Mucosa of descending colon (tissue), 3 donors: ENCODE data around the gene C16orf78. TPM values are rescaled to one million over a fixed set of nuclear protein-coding genes. Genes with fewer than 3 reads are reported as not detected.

Experiments
- ATAC-seq: fragments of 200-7000 bp; cut with Tn5 transposase; one replicate; pipeline ENCODE4 v1.9.1; 2020; ENCODE audit warnings: mild to moderate bottlenecking, moderate library complexity
- DNase-seq, 3 donors: peaks; one replicate each; pipeline ENCODE4 v3.0.0-alpha.2; 2020
- H3K36me3 ChIP-seq: fragments of 200-600 bp; one replicate; pipeline ENCODE4 v1.8.0; 2021; ENCODE audit warnings: low read depth, mild to moderate bottlenecking
- H3K4me1 ChIP-seq: fragments of 200-600 bp; one replicate; pipeline ENCODE4 v1.8.0; 2021; ENCODE audit warnings: low read depth, mild to moderate bottlenecking
- H3K4me3 ChIP-seq: fragments of 200-600 bp; one replicate; pipeline ENCODE4 v1.8.0; 2021; ENCODE audit warnings: mild to moderate bottlenecking
- H3K9me3 ChIP-seq: fragments of 200-600 bp; one replicate; pipeline ENCODE4 v1.8.0; 2021; ENCODE audit warnings: mild to moderate bottlenecking
- CTCF ChIP-seq: fragments of 200-600 bp; IDR thresholded peaks from one replicate; pipeline ENCODE4 v1.8.0; 2022; ENCODE audit warnings: antibody characterized with exemption, mild to moderate bottlenecking
- intact Hi-C, 2 donors: fragments of 100-400 bp; cut with DNase I in 1 of 2; cut with micrococcal nuclease in 1 of 2; formaldehyde crosslinking; loops; one replicate each; pipeline versions ENCODE4 v1.11.0 to v1.11.1; 2022; cut with DNase I, micrococcal nuclease
- total RNA-seq, 3 donors: library from RNA; stranded (reverse); fragmentation: NEBNext Ultra II Directional in 2 of 3; extraction: Animal tissue kit (Norgen Biotek cat#: 25700) in 2 of 3; gene quantifications; one replicate each; pipeline versions ENCODE4 v1.2.1 to v1.2.4, GENCODE V29; 2021 to 2023
- donor health status: DM: no; HTN: no; CAD: no; lungs with moderate emphysema.
- donor health status: DM: no; HTN: no; CAD: no.
- donor health status: DM: no; HTN: yes; CAD: no.

Gene C16orf78
- total RNA-seq, 3 donors from 2014 or later, result not detected

DNA sequence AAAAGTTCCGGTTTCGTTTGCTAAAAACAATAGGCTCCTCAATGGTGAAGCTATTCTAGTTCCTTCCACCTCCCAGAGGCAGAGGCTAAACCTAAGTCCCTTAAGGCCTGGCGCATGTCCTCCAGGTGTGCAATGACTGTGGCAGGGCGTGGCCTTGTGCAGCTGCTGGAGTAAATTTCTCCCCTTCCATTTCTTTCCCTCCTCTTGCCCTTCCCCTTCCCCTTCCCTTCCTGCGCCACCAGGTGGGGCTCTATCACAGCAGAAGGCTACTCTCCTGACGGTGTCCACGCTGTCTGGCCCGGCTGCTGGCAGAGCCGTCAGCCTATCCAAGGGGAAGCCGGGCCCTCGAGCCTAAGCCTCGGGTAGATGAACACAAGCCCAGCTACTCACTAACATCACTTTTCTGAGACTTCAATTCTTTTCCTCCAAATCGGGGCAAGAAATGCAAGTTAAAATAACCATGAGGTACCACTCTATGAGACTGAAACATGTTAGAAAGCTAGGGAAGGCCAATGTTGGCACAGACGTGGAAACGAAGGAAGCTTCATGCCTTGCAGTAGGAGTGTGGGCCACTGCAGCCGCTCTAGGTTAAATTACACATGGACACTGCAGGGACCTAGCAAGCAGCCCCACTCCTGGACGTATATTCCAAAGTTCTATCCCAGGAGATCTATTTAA, 34.4 kb downstream of the C16orf78 start:
- H3K4me1 ChIP-seq, result no peaks in the 10 kb centered on the region
- peak; percentile 99 for ATAC-seq
- intact Hi-C loops, result loop anchor here in 1 of 2 donors (5.0 kb wide), 1 partner anchor 514 kb away; no protein-coding TSS in a partner anchor

GRCh38 chr16:49409121-49409520, 35.5 kb downstream of the C16orf78 start:
- DNase-seq, result no peak
- intact Hi-C loops, result loop anchor here in 1 of 2 donors (5.0 kb wide), 1 partner anchor 513 kb away; no protein-coding TSS in a partner anchor
- no peak for ATAC-seq

More for the DNA sequence above, 34.4 kb downstream of the C16orf78 start:
- Histone ChIP-seq H3K9me3 (no peaks in the 10 kb centered on the region), H3K4me3 (no peak overlapping the region), H3K36me3 (no peaks in the 10 kb centered on the region)
- peak; percentile 83 for TF ChIP-seq CTCF
- peak; percentile 83 to 91 (median 87) for DNase-seq

DNA sequence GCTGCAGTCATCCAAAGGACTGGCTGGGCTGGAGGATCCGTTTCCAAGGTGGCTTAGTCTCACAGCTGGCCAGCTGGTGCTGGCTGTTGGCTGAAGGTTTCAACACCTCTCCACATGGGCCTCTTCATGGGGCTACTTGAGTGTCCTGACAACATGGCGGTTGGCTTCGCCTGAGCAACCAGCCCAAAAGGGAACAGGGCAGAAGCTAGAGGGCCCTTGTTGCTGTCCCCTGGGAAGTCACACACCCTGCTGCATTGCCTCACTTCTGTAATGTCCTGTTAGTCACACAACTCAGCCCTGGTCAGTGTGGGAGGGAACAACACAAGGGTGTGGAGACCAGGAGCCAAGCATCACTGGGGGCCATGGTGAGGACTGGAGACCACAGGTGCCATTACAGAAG, 36.6 kb downstream of the C16orf78 start:
- no peak for DNase-seq
- intact Hi-C loops, result no loop called here
- TF ChIP-seq CTCF, result no peak

More at GRCh38 chr16:49409121-49409520, 35.5 kb downstream of the C16orf78 start:
- H3K4me1 ChIP-seq, result no peaks in the 10 kb centered on the region
- no peaks in the 10 kb centered on the region for H3K36me3 ChIP-seq
- TF ChIP-seq CTCF, result no peak
- H3K4me3 ChIP-seq, result no peak overlapping the region
- H3K9me3 ChIP-seq, result no peaks in the 10 kb centered on the region

GRCh38 chr16:49411121-49411970, 37.7 kb downstream of the C16orf78 start:
- no peaks in the 10 kb centered on the region for H3K4me1 ChIP-seq
- ATAC-seq (no peak), DNase-seq (no peak)
- no peak overlapping the region for H3K4me3 ChIP-seq
- no peaks in the 10 kb centered on the region for H3K9me3 ChIP-seq
- intact Hi-C loops, result no loop called here
- H3K36me3 ChIP-seq, result no peaks in the 10 kb centered on the region
- TF ChIP-seq CTCF, result no peak

More for the DNA sequence above, 36.6 kb downstream of the C16orf78 start:
- ATAC-seq, result no peak
- H3K4me1 ChIP-seq, result no peaks in the 10 kb centered on the region
- H3K4me3 ChIP-seq, result no peak overlapping the region
- no peaks in the 10 kb centered on the region for H3K9me3 ChIP-seq
- H3K36me3 ChIP-seq, result no peaks in the 10 kb centered on the region

GRCh38 chr16:49414671-49415070, 41.1 kb downstream of the C16orf78 start:
- H3K36me3 ChIP-seq, result no peaks in the 10 kb centered on the region
- no peak overlapping the region for H3K4me3 ChIP-seq
- ATAC-seq (no peak), DNase-seq (no peak)
- H3K9me3 ChIP-seq, result no peaks in the 10 kb centered on the region
- intact Hi-C loops, result no loop called here
- H3K4me1 ChIP-seq, result no peaks in the 10 kb centered on the region
- no peak for TF ChIP-seq CTCF
